GM19351 (cell line): ENCODE data around the gene RASEF.
"Not testable (repeated sequence)": the region's sequence is repeated elsewhere in the genome, so short reads cannot be mapped to it uniquely, and the experiment has no call there.

Source experiments
- ATAC-seq: cut with Tn5 transposase; IDR thresholded peaks from one replicate; pipeline ENCODE4 v1.9.1; 2021; ENCODE audit warnings: mild to moderate bottlenecking, moderate library complexity; ENCODE audit not compliant: unreplicated experiment

RASEF gene

DNA sequence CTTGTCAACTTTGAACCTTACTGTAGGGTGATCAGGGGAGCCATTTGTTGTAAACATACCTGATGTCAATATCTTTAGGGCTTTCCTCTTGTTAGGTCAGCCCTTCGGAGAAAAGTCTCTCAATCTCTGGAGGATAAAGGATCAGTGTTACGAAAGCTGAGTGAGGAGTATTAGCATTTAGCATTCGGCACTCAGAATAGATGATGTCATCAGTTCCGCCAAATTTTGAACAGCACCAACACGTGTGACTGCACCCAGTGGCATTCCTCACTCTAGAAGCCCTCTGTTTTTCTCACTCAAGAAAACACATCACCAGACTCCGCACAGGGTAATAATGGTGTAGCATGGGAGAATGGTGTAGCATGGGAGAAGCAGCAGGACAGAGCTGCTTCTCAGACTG is 87.8 kb downstream of the RASEF start:
- ATAC-seq, result no peak

DNA sequence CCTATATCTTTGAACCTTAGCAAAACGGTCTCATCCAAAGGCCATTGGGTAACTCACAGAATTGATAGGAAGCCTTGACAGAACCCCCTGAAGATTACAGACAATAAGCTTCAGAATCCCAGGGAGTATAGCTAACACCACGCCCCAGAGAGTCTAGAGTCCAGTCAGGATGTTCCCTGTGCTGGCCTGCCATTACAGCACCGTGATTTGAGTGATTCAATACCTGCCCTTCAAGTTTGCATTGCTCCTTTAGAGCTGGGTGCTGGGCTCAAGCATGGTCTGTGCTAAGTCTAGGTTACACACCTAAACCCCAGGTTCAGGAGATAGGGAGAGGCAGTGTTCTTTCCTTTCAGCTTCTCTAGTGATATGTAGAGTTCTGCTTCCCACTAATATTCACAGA is 90.5 kb downstream of the RASEF start:
- ATAC-seq, result no peak

DNA sequence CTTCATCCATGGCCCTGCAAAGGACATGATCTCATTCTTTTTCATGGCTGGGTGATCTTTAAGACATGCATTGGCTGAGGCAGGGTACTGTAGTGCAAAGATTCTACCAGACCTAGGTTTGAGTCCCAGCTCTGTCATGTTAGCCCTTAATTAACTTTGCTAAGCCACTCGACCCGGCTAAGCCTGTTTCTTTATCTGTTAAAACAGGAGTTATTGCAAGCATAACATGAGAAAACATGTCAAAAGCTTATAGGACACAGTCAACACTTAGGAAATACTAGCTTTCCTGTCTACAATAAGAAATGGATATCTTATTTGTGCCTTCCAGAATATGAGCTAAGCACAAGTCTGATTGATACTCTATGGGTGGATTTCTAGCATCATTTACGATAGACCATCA is 92.6 kb downstream of the RASEF start:
- no peak for ATAC-seq

DNA sequence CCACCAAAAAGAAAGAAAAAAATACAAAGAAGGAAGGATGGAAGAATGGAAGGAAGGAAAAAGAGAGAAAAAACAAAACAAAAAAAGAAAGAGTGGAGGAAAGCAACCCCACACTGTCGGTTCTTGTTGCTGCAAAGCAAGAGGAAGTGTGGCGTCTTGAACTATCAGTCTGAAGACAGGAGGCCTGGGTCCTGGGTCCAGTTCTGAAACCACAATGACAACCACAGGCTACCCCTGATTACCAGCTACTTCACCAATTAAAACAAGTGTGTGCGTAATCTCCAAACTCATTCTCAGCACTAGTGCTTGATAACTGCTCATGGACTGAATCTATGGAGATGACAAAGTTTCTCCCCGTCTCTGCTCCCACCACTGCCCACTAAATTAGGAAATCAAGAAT is 93.7 kb downstream of the RASEF start:
- no peak for ATAC-seq

DNA sequence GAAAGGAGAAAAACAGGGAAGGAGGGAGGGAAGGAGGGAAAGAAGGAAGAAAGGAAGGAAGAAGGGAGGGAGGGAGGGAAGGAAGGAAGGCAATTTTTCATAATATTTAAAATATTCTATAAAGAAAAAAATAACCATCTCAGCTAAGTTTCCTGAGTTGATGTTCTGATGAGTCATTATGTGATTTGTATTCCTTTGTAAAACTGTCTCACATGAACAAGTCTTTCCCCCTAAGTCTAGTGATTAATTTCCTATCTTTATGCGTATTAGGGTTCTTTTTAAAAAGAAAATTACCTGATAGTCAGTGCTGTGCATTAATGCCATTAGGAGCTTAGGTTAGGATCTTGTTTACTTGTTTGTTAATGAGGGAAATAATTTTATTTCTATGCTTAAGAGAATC is 94.1 kb downstream of the RASEF start:
- ATAC-seq, result no peak

DNA sequence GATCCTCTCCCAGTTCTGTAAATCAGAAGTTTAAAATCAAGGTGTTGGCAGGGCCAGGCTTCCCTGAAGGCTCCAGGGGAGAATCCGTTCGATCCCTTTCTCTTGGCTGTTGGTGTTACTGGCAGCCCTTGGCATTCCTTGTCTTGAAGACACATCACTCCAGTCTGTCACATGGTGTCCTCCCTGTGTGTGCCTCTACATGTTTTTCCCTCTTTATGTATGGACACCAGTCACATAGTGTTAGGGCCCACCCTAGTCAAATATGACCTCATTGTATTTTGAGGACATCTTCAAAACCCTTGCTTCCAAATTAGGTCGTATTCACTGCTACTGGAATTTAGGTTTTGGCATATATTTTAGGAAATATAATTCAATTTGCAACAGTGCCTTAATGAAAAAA is 94.6 kb downstream of the RASEF start:
- no peak for ATAC-seq

DNA sequence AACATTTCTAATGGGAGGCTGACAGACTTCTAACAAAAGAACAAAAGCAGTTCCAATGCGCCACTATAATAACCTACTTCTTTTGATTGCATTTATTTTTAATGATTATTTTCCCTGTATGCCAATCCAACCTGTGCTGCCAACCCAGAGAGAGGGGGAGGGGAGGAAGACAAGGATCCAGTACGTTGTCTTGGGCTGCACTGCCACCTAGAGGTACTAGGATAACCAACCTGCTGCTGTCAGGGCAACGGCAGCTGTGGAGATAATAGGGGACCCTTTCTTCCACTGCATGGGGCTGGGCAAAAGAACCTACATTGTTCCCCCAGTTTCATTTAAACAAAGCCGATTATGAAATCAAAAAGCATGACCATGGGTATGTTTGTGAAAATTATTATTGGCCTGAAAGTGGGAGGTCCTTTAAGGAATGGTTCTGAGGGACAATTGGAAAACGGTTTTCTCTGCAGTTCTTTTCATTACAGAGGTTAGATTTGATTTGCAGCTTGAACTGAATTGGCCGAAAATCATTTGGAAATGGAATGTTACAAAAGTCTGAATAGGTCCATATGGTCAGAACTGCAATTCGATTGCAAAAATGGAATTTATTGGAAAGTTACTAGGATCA is 101.3 kb downstream of the RASEF start:
- peak; percentile 98 for ATAC-seq

DNA sequence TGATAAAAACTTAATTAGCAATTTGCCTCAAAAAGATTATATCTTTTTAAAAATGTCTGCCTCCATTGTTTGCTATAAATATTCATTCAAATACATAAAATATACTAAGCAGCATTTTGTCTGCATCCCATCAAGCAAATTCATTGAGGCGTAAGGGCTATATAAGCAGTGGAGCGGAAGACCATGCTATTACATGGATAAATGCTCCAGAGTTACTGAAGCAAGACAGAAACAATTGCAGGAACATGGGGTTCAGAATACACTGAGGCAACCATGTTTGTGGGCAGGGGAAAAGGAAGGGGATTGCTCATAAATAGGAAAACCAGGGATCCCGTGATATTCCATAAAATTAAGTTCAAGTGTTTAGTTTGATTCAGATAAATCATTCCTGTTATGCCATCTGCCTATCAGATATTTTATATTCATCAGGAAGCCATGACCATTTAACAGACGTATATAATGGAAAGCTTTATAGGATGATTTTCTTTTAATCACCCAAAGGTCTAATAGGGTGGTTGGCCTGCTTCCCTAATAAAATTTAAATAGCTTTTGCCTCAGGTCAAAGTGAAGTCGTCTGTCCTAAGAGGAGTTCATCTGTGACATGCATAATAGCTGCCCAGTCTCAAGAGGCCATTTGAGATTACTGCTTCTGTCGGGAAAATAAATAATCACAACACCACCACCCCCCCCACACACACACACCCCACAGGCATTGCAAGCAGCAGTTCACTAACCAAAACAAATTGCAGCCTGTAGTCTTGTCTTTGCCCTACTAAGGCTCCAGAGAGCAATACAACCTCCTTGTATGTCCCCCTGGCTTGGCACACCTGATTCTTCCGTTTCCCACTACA is 105.2 kb downstream of the RASEF start:
- ATAC-seq, result no peak

DNA sequence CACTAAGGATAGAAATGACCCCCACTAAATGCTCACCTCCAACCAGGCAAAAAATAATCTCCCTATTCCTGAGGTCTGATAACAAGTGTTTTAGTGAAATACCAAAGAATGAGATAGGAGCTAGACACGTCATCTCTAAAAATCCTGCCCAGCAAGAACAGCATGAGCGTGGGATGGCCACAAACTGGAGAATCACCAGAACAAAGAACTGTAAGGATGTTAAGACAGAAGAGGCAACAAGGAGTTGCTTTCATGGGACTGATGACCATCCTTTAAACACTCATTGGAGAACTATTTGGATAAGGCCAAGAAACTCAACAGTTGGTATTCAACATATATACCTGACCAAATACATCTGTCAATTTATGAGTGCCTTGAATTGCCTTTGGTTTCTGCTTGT is 113.7 kb downstream of the RASEF start:
- ATAC-seq, result no peak

DNA sequence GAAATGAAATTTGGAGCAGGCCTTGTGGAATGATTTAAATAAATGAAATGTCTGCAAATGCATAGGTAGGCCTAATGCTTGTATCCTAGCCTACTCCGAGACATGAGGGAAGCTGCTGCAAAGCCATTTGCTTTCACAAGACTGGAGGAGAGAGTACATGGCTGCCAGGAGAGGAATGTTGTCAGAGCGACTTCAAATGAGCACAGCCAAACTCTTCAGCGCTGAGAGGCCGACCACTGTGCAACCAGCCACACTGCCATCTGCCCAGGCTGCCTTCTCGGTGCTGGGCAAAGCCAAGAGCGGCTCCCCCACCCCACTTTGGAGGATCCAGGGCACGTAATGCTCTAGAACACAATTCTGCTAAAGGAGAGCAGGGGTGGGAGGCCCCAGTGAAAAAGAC is 122.6 kb downstream of the RASEF start:
- no peak for ATAC-seq

DNA sequence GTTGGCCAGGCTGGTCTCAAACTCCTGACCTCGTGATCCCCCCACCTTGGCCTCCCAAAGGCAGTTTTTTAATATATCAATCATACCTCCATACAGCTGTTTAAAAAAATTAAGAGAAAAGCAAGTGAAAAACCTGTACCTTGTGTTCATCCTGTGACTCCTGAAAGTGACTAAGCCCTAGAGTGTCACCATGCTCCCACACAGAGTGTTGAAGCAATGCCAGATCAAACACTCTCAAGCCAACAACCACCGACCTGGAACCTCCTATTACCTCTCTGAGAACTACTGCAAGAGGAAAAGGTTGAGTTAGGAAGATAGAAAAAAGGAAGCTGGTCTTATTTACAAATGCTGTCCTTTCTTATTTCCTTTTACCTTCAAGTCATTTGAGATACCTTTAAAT is 123.5 kb downstream of the RASEF start:
- no peak for ATAC-seq

DNA sequence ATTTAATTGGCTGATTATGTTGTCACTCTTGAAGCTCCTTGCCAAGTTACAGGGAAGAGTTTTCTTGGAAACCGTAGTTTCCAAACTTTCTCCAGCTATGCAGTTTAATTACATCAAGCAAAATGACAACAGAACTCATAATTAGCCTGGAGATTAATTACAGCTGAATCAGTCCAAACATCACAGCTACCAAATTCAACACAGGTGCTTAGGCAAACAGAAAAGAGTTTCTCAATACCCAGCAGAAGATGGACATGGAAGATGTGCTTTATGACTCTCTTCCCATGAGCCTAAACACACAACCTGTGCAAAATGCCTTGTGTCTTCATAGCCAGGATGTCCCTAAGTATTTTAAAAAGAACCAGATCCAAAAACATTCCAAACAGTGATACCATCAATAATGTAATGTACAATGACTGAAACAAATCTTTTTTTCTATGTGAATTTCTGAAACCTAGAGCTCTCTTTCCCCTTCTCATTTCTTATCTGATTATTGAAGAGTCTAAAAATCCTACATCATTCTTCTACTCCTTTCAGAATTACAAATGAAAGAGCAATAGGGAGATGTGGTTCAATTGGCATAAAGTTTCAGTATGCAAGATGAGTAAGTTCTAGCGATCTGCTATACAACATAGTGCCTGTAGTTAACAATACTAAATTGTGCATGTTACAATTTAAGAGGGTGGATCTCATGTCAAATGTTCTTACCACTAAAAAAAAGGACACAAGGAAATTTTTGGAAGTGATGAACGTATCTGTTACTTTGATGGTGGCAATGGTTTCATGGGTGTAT is 124.3 kb downstream of the RASEF start:
- no peak for ATAC-seq

DNA sequence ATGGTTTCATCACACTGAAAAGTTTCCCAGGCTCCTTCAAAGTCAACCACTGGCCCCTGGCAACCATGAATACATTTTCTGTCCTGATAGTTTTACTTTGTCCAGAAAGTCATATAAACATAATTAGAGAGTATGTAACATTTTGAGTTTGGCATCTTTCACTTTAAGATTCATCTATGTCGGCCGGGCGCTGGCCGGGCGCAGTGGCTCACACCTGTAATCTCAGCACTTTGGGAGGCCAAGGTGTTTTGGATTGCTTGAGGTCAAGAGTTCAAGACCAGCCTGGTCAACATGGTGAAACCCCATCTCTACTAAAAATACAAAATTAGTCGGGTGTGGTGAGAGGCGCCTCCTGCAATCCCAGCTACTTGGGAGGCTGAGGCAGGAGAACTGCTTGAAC is 126.4 kb downstream of the RASEF start:
- not testable (repeated sequence) for ATAC-seq

DNA sequence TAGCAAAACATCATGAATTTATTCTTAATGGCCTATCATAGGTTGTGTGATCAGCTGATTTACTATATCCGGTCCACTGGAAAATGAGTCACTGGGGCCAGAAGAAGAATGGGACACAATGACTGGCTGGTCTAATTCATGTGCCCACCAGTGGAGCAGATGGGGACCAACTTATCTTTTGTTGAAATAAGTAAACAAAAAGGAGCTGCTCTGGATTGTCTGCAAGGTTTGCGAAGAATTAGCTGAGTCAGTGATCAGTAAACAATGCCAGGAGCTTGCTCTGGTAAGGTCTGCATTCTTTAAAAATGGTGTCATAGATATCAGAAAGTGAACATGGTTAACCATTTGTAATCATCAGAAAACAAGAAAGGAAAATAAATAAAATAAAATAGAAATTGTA is 128.0 kb downstream of the RASEF start:
- no peak for ATAC-seq

DNA sequence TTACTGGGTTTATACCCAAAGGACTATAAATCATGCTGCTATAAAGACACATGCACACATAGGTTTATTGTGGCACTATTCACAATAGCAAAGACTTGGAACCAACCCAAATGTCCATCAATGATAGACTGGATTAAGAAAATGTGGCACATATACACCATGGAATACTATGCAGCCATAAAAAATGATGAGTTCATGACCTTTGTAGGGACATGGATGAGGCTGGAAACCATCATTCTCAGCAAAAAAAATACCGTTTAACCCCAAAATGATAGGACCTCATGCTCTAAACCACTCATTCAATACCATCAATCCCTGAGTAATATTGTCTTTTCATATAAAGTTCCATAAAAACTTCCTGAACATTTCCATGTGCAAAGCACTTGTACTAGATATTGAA is 128.9 kb downstream of the RASEF start:
- ATAC-seq, result not testable (repeated sequence)

DNA sequence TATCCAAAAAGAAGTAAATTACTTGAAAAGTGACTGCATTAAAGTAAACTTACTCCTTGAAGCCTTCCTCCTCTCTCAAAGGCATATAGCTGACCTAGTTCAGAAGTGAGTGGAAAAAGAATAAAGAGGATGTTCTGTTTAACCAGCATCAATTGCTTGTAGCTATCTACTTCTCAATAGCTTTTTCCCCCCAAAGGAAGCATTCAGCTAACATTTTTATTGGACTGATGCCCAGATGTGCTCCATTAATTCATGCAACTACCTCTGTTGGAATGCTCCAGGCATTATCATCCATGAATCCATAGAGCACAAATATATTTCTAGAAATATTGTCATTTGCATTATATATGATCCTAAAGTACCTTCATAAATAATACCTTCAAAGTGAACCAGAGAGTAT is 132.8 kb downstream of the RASEF start:
- no peak for ATAC-seq
